ENCODE measurements around the gene ING2.
A peak's percentile ranks its signal among the peaks of the same experiment; 100 is the strongest.

ING2 gene

DNA sequence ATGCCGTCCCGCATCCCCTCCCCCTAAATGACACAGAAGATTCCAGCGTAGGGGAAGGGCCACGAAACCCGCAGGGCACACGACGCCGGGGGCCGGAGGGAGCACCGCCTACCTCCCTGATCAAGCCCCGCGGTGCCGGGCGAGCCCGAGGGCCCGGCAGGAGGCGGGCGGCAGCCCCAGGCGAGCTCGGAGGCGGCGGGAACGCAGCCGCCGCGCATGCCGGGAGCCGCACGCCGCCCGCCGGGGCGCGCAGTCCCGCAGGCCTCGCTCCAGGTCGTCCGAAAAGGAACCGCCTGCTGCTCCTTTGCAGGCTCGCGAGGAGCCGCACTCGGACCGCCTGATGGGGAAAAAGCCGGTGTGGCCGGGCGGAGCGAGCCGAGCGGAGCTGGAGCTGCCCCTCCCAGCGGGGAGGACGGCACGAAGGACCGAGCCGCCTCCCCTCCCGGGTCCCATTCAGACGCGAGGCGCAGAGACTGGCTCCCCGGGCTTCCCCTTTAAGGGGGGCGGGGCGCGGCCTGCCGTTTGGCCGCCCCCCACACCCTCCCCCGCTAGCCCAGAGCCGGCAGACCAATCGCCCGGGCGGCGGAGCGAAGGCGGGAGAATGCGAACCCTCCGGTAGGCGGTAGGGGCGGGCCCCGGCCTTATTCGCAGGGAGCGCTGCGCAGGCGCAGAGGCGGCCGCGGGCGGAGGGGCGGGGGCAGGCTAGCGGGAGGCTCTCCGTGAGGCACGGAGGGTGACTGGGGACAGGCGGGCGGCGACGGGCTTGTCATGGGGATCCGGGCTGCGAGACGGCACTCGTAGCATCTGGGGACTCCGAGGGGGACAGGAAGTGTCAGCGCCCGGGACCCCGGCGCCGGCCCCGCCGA is 561 bp upstream of the ING2 start:
- peak overlapping the region; percentile 58 for H3K4me3 ChIP-seq (ENCODE audit: low read depth, low read length)
- H3K9me3 ChIP-seq (ENCODE audit: control insufficient read depth, insufficient read depth, low read depth, low read length), result no peaks in the 10 kb centered on the region
- no peaks in the 10 kb centered on the region for H3K36me3 ChIP-seq (ENCODE audit: control insufficient read depth in 2 of 2, insufficient read depth in 1 of 2, low read length in 2 of 2)
- H3K4me1 ChIP-seq (ENCODE audit: control insufficient read depth, insufficient read depth, low read length), result peaks cover 18% of the 10 kb centered on the region; the same call in 1 of the 2 replicates
- H3K27ac ChIP-seq (ENCODE audit: extremely low read depth, low read depth, low read length), result peak overlapping the region; percentile 91
- CTCF ChIA-PET, result interaction anchor here (0.9 kb wide), 1 partner anchor 26 kb away, joined by 3 read pairs; no protein-coding TSS in a partner anchor
- POLR2A ChIA-PET, result interaction anchor here (0.6 to 1.4 kb wide), 3 partner anchors 11 to 60 kb away, joined by 4 to 5 read pairs (median 4); partner anchors contain the start of gene CDKN2AIP
- TF ChIP-seq ZNF140 (tag by site-specific recombination; IDR thresholded peaks at IDR 0.05) (no peak), ZNF768 (tag by site-specific recombination; IDR thresholded peaks at IDR 0.05) (no peak), KLF10 (tag by site-specific recombination; IDR thresholded peaks at IDR 0.05) (peak; percentile 91), ZNF16 (tag by site-specific recombination; IDR thresholded peaks at IDR 0.05; ENCODE audit: low read depth) (no peak), ZEB2 (tag by site-specific recombination; IDR thresholded peaks at IDR 0.05) (peak; percentile 88), ZNF521 (tag by site-specific recombination; IDR thresholded peaks at IDR 0.05) (no peak), ZNF558 (tag by site-specific recombination; IDR thresholded peaks at IDR 0.05) (no peak), SP3 (tag by site-specific recombination; IDR thresholded peaks at IDR 0.05) (peak; percentile 93), ZFP69B (tag by site-specific recombination; IDR thresholded peaks at IDR 0.05) (peak; percentile 96), KLF8 (tag by site-specific recombination; IDR thresholded peaks at IDR 0.05) (peak; percentile 91), ZFP41 (tag by site-specific recombination; IDR thresholded peaks at IDR 0.05; ENCODE audit: borderline replicate concordance) (no peak), TRIM28 (IDR thresholded peaks at IDR 0.05; ENCODE audit: borderline replicate concordance, low read length) (peak; percentile 71; the same call in 1 of the 2 replicates), ZNF174 (tag by site-specific recombination; IDR thresholded peaks at IDR 0.05) (no peak), YY2 (tag by site-specific recombination; IDR thresholded peaks at IDR 0.05) (no peak), ZNF221 (tag by site-specific recombination; IDR thresholded peaks at IDR 0.05; ENCODE audit: borderline replicate concordance) (no peak), ZBTB8A (tag by site-specific recombination; IDR thresholded peaks at IDR 0.05) (peak; percentile 99), ZNF600 (tag by site-specific recombination; IDR thresholded peaks at IDR 0.05) (0 out of 2 replicates have a peak, but pooled peaks have one; percentile 27), ZNF501 (tag by site-specific recombination; IDR thresholded peaks at IDR 0.05) (peak; percentile 31; the same call in 1 of the 2 replicates)
- TF ChIP-seq, protein P1, sequence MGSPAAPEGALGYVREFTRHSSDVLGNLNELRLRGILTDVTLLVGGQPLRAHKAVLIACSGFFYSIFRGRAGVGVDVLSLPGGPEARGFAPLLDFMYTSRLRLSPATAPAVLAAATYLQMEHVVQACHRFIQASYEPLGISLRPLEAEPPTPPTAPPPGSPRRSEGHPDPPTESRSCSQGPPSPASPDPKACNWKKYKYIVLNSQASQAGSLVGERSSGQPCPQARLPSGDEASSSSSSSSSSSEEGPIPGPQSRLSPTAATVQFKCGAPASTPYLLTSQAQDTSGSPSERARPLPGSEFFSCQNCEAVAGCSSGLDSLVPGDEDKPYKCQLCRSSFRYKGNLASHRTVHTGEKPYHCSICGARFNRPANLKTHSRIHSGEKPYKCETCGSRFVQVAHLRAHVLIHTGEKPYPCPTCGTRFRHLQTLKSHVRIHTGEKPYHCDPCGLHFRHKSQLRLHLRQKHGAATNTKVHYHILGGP (tag by site-specific recombination; IDR thresholded peaks at IDR 0.05), result no peak
- TF ChIP-seq, protein P2, sequence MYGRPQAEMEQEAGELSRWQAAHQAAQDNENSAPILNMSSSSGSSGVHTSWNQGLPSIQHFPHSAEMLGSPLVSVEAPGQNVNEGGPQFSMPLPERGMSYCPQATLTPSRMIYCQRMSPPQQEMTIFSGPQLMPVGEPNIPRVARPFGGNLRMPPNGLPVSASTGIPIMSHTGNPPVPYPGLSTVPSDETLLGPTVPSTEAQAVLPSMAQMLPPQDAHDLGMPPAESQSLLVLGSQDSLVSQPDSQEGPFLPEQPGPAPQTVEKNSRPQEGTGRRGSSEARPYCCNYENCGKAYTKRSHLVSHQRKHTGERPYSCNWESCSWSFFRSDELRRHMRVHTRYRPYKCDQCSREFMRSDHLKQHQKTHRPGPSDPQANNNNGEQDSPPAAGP (tag by site-specific recombination; IDR thresholded peaks at IDR 0.05), result peak; percentile 38; the same call in 1 of the 2 replicates
- TF ChIP-seq, protein P3, sequence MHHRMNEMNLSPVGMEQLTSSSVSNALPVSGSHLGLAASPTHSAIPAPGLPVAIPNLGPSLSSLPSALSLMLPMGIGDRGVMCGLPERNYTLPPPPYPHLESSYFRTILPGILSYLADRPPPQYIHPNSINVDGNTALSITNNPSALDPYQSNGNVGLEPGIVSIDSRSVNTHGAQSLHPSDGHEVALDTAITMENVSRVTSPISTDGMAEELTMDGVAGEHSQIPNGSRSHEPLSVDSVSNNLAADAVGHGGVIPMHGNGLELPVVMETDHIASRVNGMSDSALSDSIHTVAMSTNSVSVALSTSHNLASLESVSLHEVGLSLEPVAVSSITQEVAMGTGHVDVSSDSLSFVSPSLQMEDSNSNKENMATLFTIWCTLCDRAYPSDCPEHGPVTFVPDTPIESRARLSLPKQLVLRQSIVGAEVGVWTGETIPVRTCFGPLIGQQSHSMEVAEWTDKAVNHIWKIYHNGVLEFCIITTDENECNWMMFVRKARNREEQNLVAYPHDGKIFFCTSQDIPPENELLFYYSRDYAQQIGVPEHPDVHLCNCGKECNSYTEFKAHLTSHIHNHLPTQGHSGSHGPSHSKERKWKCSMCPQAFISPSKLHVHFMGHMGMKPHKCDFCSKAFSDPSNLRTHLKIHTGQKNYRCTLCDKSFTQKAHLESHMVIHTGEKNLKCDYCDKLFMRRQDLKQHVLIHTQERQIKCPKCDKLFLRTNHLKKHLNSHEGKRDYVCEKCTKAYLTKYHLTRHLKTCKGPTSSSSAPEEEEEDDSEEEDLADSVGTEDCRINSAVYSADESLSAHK (tag by site-specific recombination; IDR thresholded peaks at IDR 0.05), result no peak
- TF ChIP-seq, protein P4, sequence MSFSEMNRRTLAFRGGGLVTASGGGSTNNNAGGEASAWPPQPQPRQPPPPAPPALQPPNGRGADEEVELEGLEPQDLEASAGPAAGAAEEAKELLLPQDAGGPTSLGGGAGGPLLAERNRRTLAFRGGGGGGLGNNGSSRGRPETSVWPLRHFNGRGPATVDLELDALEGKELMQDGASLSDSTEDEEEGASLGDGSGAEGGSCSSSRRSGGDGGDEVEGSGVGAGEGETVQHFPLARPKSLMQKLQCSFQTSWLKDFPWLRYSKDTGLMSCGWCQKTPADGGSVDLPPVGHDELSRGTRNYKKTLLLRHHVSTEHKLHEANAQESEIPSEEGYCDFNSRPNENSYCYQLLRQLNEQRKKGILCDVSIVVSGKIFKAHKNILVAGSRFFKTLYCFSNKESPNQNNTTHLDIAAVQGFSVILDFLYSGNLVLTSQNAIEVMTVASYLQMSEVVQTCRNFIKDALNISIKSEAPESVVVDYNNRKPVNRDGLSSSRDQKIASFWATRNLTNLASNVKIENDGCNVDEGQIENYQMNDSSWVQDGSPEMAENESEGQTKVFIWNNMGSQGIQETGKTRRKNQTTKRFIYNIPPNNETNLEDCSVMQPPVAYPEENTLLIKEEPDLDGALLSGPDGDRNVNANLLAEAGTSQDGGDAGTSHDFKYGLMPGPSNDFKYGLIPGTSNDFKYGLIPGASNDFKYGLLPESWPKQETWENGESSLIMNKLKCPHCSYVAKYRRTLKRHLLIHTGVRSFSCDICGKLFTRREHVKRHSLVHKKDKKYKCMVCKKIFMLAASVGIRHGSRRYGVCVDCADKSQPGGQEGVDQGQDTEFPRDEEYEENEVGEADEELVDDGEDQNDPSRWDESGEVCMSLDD (tag by site-specific recombination; IDR thresholded peaks at IDR 0.05), result peak; percentile 97
- TF ChIP-seq, protein P5, sequence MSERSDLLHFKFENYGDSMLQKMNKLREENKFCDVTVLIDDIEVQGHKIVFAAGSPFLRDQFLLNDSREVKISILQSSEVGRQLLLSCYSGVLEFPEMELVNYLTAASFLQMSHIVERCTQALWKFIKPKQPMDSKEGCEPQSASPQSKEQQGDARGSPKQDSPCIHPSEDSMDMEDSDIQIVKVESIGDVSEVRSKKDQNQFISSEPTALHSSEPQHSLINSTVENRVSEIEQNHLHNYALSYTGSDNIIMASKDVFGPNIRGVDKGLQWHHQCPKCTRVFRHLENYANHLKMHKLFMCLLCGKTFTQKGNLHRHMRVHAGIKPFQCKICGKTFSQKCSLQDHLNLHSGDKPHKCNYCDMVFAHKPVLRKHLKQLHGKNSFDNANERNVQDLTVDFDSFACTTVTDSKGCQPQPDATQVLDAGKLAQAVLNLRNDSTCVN (tag by site-specific recombination; optimal IDR thresholded peaks at IDR 0.05), result peak; percentile 72
- TF ChIP-seq, protein P6, sequence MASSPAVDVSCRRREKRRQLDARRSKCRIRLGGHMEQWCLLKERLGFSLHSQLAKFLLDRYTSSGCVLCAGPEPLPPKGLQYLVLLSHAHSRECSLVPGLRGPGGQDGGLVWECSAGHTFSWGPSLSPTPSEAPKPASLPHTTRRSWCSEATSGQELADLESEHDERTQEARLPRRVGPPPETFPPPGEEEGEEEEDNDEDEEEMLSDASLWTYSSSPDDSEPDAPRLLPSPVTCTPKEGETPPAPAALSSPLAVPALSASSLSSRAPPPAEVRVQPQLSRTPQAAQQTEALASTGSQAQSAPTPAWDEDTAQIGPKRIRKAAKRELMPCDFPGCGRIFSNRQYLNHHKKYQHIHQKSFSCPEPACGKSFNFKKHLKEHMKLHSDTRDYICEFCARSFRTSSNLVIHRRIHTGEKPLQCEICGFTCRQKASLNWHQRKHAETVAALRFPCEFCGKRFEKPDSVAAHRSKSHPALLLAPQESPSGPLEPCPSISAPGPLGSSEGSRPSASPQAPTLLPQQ (tag by site-specific recombination; IDR thresholded peaks at IDR 0.05), result peak; percentile 98
- TF ChIP-seq, protein P7, sequence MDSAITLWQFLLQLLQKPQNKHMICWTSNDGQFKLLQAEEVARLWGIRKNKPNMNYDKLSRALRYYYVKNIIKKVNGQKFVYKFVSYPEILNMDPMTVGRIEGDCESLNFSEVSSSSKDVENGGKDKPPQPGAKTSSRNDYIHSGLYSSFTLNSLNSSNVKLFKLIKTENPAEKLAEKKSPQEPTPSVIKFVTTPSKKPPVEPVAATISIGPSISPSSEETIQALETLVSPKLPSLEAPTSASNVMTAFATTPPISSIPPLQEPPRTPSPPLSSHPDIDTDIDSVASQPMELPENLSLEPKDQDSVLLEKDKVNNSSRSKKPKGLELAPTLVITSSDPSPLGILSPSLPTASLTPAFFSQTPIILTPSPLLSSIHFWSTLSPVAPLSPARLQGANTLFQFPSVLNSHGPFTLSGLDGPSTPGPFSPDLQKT (IDR thresholded peaks at IDR 0.05; ENCODE audit: borderline replicate concordance, low read depth, low read length), result no peak

Measured in HEK293 (cell line).